ENCODE measurements around the gene AMIGO1.

AMIGO1 gene

DNA sequence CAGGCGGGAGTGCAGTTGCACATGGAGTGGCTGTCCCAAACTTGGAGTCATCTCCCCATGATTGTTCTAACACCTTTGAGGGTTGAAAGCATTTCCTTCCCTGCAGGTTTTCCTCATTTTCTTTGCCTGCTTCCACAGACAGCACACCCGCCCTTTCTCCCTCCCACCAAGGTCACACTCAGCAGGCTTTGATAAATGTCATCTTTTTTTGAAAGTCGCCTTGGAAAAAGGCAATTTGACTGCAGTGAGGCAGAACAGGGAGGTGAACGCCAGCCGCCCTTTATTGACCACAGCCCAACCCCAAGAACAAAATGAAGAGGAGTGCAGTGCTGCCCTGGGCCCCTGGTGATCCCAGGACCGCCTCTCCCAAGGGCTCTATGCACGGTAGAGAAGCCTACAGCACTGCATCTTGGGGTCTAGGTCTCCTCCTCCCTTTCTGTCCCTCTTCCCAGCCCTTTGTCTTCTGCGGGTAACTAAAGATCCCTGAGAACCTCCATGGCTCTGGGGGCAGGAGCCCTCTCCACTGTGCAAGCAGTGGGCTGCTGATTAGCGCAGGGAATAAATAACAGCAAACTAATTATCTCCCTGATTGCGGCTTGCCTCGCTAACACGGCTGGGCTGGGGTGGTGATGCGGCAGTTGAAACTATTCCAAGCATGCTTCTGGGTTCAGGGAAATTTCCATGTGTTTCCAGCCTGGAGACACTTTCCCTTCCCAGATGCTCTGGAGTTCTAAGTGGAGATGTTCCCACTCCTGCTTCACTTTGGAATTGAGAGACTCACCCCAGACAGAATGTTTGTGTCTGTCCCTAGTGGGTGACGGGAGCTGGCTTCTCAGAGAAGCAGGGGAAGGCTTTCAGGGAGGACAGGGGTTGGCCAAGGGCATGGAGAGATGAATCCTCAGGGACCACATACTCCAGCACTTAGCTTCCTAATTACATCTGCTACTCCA is 11.8 kb upstream of the AMIGO1 start:
- TF ChIP-seq, protein P1, sequence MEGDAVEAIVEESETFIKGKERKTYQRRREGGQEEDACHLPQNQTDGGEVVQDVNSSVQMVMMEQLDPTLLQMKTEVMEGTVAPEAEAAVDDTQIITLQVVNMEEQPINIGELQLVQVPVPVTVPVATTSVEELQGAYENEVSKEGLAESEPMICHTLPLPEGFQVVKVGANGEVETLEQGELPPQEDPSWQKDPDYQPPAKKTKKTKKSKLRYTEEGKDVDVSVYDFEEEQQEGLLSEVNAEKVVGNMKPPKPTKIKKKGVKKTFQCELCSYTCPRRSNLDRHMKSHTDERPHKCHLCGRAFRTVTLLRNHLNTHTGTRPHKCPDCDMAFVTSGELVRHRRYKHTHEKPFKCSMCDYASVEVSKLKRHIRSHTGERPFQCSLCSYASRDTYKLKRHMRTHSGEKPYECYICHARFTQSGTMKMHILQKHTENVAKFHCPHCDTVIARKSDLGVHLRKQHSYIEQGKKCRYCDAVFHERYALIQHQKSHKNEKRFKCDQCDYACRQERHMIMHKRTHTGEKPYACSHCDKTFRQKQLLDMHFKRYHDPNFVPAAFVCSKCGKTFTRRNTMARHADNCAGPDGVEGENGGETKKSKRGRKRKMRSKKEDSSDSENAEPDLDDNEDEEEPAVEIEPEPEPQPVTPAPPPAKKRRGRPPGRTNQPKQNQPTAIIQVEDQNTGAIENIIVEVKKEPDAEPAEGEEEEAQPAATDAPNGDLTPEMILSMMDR (conservative IDR thresholded peaks at IDR 0.05), result no peak
- H3K27ac ChIP-seq, result no peak overlapping the region

DNA sequence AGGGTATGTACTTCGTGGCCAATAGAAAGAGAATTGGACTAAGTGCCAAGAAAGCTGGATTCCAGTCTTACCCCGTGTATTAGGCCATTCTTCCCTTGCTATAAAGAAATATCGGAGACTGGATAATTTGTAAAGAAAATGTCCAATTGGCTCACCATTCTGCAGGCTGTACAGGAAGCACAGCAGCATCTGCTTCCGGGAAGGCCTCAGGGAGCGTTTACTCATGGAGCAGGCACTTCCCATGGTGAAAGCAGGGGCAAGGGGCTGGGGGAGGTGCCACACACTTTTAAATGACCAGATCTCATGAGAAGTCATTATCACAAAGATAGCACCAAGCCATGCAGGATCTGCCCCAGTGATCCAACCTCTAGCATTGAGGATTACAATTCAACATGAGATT is 7.8 kb upstream of the AMIGO1 start:
- no peak overlapping the region for H3K27ac ChIP-seq
- TF ChIP-seq, protein P1 (conservative IDR thresholded peaks at IDR 0.05), result no peak

DNA sequence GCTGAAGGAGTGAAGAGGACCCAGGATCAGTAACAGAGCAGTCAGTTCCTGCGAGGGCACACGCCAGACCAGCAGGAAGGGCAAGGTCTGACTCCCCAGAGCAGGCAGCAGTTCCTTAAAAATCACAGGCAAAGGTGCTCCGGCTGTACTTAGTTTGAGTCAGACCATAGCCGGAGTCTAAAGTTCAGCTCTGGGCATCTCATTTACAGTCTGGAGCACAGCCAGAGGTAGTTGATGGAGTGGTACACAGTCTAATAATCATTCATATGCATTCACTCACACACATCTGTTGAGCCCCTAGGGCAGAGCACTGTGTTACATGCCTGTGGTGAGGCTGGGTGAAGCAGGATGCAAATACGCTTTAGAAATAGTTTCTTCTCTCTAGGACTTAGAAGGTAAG is 7.3 kb upstream of the AMIGO1 start:
- TF ChIP-seq, protein P1 (conservative IDR thresholded peaks at IDR 0.05), result no peak
- H3K27ac ChIP-seq, result no peak overlapping the region

DNA sequence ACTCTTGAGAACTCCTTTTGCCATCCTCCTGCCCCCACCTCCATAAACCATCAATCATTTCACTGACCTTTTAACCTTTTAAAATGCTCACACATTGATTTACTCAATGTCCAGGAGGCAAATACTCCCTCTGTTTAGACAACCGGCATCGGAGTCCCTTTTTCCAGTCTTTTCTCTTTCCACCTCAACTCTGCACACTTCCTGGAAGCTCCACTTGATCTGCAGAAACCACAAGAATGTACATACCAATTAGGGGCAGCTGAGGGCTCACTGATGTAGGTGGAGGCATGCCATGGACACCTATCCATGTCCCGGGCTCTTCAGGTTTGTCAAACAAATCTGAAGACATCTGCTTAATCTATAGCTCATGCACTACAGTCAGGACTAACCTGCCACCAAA is 5.3 kb upstream of the AMIGO1 start:
- TF ChIP-seq, protein P1 (conservative IDR thresholded peaks at IDR 0.05), result no peak
- no peak overlapping the region for H3K27ac ChIP-seq

DNA sequence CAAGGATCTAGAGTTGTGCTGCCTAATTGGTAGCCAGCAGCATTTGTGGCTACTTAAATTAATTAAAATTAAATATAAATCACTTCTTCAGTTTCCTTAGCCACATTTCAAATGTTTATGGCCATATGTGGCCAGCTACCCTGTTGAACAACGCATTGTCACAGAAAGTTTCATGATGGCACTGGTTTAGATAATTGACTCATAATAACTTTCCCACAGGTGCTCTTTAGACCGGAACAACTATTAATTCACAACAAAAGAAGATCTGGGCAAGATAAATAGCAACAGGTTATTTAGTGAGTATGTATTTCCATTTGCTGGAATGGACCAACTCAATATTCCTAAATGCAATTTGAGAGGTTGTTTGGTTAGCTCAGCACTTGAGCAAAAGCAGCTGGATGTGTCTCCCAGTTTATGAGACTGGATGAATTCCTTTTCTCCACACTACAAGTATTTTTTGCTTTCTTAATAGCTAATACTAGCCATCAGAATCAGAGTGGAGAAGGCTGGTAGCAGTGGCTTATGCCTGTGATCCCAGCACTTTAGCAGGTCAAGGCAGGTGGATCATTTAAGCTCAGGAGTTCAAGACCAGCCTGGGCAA is 3.7 kb upstream of the AMIGO1 start:
- H3K27ac ChIP-seq, result no peak overlapping the region
- TF ChIP-seq, protein P1 (conservative IDR thresholded peaks at IDR 0.05), result no peak

DNA sequence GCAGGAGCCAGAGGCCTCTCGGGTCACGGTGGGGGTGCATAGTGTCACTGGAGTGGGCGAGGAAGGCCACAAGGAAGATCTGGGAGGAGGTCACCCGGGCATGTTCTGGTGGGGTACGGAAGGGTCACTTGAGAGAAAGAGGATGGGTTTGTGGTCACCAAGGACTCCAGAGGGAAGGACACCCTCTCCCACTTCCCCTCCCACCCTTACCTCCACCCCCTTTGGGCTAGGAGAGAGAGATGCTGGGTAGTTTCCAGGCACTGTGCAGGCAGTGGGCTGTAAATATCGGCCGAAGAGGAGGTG is 703 bp downstream of the AMIGO1 start:
- H3K27ac ChIP-seq, result peak overlapping the region; percentile 66
- TF ChIP-seq, protein P1 (conservative IDR thresholded peaks at IDR 0.05), result no peak

DNA sequence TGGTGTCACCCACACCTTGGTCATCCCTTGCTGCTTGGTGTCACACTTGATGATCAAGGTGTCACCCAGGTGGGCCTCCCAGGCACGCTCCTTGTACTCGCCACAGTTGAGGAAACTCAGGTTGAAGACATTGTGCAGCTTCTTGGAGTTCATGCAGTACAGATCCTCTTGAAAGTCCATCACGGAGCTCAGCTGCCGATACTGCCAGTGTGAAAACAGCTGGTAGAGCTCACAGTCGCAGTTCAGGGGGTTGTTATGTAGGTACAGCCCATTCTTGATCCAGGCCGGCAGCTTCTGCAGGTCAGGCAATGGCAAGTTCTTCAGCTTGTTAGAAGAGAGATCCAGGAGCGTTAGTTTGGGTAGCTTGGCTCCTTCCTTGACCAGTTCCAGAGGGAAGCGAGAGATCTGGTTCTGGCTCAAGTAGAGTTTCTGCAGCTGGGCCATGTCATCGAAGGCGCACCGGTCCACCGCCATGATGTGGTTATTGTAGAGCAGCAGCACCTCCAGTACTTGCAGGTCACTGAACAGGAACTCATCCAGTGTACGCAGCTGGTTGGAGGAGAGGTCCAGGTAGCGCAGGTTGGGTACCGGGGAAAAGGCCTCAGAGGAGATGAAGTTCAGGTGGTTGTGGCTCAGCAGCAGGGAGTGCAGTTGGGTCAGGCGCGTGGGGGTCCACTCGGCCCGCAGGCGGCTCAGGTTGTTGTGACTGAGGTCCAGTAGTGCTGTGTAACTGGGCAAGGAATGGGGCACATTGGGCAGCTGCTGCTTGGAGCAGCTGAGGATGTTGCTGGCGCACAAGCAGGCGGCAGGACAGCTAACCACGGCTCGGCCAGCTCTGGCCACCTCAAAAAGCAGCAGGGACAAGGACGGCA is 1.3 kb downstream of the AMIGO1 start:
- no peak overlapping the region for H3K27ac ChIP-seq
- TF ChIP-seq, protein P1 (conservative IDR thresholded peaks at IDR 0.05), result no peak
